COLO668 (cell line): ENCODE data around the gene COL11A2.
A peak's percentile ranks its signal among the peaks of the same experiment; 100 is the strongest.

Experiments used
- DNase-seq: peaks from one replicate; lab custom pipeline; 2025; ENCODE audit not compliant: unreplicated experiment; lab: John Stamatoyannopoulos, UW

Gene COL11A2

DNA sequence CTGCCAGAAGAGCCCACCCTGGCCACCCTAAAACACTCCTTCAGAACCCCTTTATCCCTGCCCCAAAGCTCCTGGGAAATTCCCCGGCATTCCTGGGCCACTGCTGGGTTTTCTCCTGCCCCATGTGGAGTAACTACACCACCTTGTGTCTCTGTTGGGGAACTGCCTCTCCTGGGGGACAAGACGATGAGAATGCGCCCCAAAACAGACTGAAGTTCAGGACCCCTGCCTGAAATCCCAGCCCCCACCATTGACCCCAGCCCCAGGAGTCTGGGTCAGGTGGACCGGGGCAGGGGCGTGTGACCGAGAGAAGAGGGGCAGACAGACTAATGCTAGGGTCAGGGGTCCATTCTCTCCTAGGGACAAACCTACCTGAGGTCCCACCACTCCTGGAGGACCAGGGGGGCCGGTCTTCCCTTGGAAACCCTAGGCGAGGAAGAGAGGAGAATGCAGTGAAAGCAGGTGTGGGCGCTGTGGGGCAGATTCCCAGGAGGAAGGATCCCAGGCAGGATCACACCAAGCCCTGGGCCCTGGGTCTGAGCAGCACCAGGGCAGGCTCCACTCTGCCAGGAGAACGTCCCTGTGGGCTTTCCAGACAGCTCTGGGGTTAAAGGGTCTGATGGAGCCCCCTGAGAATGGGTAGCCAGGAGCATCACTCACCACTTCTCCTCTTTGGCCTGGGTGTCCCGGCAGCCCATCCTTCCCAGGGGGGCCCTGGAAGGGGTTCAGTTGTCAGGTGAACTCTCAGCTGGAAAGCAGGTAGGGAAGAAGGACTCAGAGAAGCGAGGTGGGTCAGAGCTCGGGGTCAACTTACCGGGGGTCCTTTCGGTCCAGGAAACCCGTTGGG, 19.4 kb downstream of the COL11A2 start:
- no peak for DNase-seq

DNA sequence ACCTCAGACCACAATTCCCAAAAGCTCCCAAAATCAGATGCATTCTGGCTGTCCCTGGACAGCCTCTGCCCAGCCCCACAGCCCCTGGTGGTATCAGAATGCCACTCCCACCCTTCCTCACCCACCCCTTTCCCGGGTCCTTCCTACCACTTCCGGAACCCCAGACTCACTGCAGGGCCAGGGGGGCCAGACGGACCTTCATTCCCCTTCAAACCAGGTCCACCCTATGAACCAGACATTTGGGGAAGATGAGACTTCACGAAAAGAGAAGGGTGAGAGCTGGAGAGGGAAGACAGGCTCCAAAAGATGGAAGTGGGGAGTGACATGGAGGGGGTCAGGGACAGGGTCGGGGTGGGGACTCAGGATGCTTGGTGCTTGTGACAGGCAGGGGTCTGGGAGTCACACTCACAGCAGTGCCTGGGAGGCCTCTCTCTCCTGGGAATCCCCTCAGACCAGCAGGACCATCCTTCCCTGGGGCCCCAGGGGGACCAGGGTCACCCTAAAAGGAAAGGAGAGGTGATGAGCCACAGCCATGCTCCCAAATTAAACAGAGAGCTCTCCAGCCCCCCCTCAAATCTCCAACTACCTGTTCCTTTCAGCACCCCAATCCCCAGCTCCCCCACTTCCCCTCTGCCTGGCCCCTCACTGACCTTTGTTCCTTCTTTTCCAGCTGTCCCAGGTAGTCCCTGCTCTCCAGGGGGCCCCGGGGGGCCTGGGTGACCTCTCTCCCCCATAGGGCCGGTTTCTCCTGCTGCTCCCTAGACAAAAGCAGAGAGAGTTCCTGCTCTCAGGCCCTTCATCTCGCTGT, 20.2 kb downstream of the COL11A2 start:
- DNase-seq: no peak

GRCh38 chr6:33171016-33171879, 21.0 kb downstream of the COL11A2 start:
- no peak for DNase-seq

DNA sequence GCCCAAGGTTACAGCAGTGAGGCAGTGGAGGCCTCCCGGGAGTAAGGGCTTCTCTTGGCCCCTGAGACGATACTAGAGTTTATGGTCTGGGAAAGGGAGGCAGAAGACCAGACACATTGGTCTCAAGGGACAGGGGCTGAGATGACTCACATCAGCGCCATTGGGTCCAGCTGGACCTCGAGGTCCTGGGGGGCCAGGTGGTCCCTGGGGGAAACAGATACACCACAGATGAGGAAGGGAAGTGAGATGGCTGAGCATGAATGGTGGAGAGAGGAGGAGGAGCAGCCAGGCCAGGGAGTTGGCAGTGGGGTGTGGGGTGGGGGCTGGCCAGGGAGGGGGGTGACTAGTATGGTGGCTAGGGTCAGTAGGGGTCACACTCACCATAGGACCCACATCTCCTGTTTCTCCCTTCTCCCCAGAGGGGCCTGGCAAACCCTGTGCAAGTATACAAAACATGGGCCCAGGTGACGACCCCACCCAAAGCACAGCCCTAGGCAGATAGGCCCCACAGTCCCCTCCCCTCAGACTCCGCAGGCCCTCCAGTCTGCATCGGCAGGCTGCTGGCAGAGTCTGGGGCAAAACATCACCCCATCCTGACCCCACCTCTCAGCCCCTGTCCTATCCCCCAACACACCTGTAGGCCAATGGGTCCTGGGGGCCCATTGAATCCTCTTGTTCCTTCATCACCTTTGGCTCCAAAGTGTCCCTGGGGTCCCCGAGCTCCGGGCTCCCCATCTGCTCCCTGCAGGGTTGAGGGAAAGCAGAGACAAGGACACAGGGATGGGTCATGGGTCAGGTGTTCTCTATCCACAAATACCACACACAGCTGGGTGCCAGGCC, 21.9 kb downstream of the COL11A2 start:
- no peak for DNase-seq

DNA sequence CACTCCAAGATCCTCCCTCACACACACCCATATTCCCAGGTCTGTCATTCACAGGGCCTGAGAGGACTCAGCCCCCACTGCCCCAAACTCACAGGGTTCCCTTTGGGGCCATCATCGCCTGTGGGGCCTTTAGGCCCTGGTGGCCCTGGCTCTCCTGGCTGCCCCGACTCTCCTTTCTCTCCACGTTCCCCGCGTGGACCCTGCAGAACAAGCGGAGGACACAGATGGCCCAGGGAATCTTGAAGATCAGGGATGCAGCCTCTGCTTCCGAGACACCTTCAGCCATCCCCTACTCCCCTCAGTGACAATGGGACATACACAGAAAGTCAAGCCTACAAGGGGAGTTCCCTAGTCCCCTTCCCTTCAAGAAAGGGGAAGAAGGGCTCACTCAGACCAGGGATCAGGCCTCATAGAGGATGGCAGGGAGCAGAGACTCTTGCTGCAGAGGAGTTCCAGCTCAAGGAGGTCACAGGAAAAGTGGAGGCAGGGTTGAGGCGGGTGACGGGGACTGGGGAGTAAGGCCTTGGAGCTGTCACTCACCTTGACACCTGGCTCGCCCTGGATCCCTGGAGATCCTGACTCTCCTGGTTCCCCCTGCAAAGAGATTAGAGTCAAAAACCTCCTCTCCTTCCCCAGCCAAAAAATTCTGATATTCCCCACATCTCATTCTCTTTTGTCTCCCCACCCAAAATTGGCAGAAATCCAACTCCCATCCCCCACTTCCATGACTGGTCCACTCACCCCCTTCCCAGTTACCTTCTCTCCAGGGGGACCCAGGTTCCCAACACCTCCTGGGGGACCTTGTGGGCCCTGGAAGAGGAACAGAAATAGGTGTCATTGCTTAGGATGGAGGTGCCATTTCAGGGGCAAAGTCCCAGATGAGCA, 22.7 kb downstream of the COL11A2 start:
- no peak for DNase-seq

- DNase-seq: no peak
Observed at GRCh38 chr6:33168639-33169038, 23.6 kb downstream of the COL11A2 start.

GRCh38 chr6:33168284-33168601, 24.0 kb downstream of the COL11A2 start:
- no peak for DNase-seq

GRCh38 chr6:33167374-33168283, 24.6 kb downstream of the COL11A2 start:
- no peak for DNase-seq

GRCh38 chr6:33166811-33167210, 25.5 kb downstream of the COL11A2 start:
- DNase-seq: no peak

DNA sequence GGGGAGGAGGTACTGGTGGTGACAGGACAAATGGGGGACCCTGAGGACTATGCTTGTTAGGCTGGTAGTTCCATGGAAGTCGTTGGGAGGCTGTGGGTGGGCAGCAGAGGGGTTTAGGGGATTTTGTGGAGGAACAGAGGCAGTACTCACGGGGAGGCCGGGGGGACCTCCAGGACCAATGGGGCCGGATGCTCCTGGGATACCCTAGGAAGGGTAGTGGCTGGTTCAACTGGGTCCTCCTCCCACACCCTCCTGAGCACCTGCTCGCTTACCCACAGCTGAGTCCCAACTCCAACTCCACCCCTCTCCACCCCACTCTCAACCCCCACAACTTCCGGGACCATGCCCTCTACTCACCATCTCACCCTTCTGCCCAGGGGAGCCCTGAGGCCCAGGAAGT, 25.9 kb downstream of the COL11A2 start:
- DNase-seq: no peak

GRCh38 chr6:33165581-33166258, 26.5 kb downstream of the COL11A2 start:
- DNase-seq: no peak

DNA sequence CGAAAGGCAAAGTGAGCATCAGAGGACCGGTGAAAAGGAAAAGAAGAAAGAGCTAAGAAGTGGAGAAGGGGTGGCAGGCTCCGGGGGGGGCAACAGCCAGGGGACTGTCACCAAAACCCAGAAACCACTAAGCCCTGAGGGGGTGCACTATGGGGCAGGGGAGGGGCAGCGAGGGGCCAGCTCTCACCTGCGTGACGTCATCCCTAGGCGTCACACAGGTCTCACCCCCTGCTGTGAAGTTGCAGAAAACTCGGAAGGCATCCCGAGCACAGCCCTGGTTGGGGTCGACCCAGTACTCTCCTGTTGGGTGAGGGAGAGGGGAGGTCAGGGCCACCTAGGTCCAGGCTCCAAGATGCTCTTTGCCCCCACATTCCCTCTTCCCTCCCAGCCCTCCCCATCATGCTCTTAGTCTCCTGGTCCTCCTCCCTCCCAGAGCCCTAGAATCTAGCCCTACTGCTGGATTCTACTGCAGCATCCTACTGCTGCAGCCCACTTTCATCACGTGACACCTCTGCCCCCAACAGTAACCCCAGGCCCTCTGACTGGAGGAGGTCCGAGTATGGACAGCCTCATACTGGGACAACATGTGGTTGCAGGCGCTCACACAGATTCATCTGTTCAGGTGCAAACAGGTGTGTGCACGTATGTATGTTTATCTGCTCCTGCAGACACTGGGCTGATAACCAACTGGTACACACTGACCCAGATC, 27.4 kb downstream of the COL11A2 start:
- no peak for DNase-seq

GRCh38 chr6:33164176-33164575, 28.1 kb downstream of the COL11A2 start:
- no peak for DNase-seq

DNA sequence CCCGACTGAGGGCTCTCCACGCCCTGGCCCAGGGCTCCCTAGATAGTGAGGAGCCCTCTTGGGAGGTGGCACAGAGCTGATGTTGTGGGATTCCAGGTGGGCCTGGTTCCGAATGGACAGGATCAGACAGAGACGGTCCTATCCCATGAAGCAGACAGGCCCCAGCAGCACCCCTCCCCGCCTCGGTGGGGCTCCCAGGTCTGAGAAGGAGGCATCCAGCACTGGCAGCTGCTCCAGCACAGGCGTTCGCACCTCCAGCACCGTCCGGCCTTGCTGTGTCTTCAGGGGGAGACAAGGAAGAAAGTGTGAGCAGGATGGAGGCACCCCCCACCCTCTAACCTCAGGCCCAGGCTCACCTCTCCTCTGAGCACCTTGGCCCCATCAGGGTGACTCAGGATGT, 28.7 kb downstream of the COL11A2 start:
- DNase-seq: no peak

- DNase-seq: peak; percentile 42
Observed at GRCh38 chr6:33161354-33162331, 30.6 kb downstream of the COL11A2 start.

DNA sequence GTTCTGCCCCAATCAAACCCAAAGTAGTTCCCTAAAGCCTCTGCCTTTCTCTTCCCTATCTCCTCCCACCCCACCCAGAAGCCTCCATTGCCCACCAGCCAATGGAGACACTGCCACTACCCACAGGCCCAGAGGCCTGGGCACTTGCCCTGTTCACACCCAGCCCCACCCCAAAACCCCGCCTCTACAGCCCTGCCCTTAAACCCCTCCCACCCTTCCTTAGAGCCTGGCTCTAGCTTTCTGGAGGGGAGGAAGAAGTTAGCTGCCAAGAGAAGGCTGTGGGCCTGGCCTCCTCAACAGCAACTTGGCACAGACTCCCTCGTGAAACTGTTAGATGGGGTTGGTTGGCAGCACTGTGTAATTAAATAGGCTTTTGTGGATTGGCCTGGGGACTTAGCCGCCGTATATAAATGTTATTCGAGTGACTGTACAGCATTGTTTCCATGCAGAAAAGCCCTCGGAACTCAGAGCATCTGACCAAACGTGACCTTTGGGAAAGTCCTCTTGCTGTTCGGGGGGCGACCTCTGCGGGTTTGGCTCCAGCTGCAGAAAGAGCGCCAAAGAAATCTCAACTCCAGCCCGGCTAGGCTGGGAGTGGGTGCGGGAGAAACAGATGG, 31.4 kb downstream of the COL11A2 start:
- DNase-seq: no peak
